Stimulated activated memory B cell treated with anti-CD40 and anti-IgM and Interleukin-4, amounts not matched to agents 10 μg/mL and 1 μg/mL and 100 μg/mL, for 72 hours (primary cell): ENCODE results near the gene BCLAF1.
"Not testable (repeated sequence)": the region's sequence is repeated elsewhere in the genome, so short reads cannot be mapped to it uniquely, and the experiment has no call there.

Source experiments
- ATAC-seq: fragments of 150-1000 bp; cut with Tn5 transposase; 2 replicates; pipeline ENCODE4 v1.10.0; 2021
- H3K27ac Mint-ChIP-seq: one replicate; pipeline ENCODE4 v1.8.0; 2022; ENCODE audit warnings: mild to moderate bottlenecking, mixed read lengths
- H3K27me3 Mint-ChIP-seq: one replicate; pipeline ENCODE4 v1.8.0; 2022; ENCODE audit warnings: mixed read lengths
- H3K36me3 Mint-ChIP-seq: one replicate; pipeline ENCODE4 v1.8.0; 2022; ENCODE audit warnings: mixed read lengths
- H3K4me1 Mint-ChIP-seq: one replicate; pipeline ENCODE4 v1.8.0; 2022; ENCODE audit warnings: mixed read lengths
- H3K4me3 Mint-ChIP-seq: one replicate; pipeline ENCODE4 v1.8.0; 2022; ENCODE audit warnings: mild to moderate bottlenecking, moderate library complexity, mixed read lengths
- H3K9me3 Mint-ChIP-seq: one replicate; pipeline ENCODE4 v1.8.0; 2022; ENCODE audit warnings: mixed read lengths

The BCLAF1 gene

DNA sequence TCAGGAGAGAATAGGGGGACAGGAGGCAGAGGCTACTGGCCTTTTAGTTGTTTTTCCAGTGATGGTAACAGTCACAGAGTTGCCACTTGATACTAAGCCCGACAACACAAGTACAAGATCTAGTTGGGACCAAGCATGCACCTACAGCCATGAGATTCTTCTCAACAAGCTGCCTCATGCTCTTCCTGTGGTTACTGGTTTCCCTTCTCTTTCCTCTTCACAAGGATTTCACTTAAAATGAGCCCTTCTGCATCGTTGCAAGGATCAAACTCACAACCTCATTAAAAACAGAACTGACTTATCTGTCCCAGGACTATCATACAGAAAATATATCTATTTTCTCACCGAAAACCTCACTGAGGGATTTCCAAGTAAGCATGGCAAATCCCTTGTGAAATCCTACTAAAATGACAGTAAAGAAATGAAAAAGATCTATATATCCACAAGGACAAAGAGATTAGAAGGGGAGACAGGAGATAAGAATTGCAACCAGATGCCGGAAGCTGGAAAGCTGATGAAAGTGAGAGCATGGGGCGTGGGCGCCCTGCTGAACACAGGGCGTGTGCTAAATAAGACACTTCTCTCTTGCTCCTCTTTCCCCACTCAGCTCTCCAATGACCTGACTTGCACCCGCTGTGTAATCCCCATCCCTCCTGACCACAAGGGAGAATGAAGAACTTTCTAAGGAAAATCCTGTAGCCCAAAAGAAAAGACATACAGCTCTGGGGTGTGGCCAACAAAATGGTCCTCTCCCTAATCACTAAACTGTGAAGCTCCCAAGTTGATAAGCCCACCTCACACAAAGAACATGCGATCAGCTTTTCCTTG is 53.0 kb downstream of the BCLAF1 start:
- no peaks in the 10 kb centered on the region for H3K9me3 Mint-ChIP-seq
- peaks cover 24% of the 10 kb centered on the region for H3K36me3 Mint-ChIP-seq
- no peaks in the 10 kb centered on the region for H3K27me3 Mint-ChIP-seq
- ATAC-seq: no peak
- H3K27ac Mint-ChIP-seq: no peak overlapping the region
- no peaks in the 10 kb centered on the region for H3K4me1 Mint-ChIP-seq
- no peak overlapping the region for H3K4me3 Mint-ChIP-seq

DNA sequence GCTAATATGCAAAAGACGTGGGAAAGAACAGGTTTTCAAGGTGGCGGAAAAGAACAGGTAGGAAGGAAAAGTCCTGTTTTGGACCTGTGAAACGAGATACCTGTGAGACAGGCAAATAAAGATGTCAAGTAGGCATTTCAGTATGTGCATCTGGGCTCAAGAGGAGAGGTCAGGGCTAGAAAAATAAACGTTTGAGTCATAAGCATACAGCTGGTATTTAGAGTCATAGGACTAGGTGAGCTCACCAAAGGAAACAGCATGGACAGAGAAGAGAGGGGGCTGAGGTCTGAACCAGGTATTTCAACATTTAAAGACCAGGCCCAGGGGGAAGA is 54.4 kb downstream of the BCLAF1 start:
- H3K4me1 Mint-ChIP-seq: no peaks in the 10 kb centered on the region
- H3K27ac Mint-ChIP-seq: no peak overlapping the region
- peaks cover 29% of the 10 kb centered on the region for H3K36me3 Mint-ChIP-seq
- H3K9me3 Mint-ChIP-seq: no peaks in the 10 kb centered on the region
- H3K4me3 Mint-ChIP-seq: no peak overlapping the region
- no peaks in the 10 kb centered on the region for H3K27me3 Mint-ChIP-seq
- no peak for ATAC-seq

DNA sequence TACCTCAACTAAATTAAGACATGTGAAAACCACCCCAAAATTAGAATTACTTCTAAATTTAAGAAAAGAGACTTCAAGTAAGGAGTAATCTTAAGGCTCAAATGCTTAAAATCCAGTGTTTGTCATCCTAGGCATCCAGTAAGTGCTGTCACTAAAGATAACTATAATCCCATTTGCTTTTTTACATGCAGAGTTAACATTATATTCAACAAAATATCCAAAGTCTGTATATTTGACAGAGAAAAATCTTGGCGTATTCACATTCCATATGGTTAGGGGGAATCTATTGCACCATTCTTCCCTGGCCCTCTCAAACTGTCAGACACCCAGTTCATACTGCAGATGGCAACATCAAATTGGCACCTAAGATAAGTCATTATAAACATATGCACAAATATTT is 56.9 kb downstream of the BCLAF1 start:
- Mint-ChIP-seq H3K27ac (no peak overlapping the region), H3K4me1 (peaks cover 16% of the 10 kb centered on the region), H3K4me3 (no peak overlapping the region), H3K9me3 (no peaks in the 10 kb centered on the region), H3K27me3 (no peaks in the 10 kb centered on the region), H3K36me3 (peaks cover 16% of the 10 kb centered on the region)
- no peak for ATAC-seq

DNA sequence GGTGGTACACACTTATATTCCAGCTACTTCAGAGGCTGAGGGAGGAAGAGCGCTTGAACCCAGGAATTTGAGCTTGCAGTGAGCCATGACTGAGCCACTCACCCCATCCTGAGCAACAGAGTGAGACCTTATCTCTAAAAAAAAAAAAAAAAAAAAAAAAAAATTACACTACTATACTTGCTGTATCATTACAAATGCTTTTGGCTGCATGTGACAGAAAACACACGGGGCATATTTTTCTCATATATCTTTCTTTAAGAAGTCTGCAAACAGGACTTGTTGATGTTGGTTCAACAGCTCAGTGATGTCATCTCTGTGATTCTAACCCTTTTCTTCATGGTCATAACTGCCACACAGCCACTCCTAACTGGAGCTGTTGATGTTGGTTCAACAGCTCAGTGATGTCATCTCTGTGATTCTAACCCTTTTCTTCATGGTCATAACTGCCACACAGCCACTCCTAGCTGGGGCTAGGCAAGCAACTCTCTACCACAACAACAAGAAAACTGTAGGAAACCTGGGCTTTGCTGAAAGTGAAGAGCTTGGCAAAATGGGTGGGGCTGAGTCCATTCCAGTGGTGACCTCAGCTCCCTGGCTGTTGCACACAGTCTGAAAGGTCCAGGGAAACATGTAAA is 59.3 kb downstream of the BCLAF1 start:
- Mint-ChIP-seq H3K27me3 (no peaks in the 10 kb centered on the region), H3K27ac (no peak overlapping the region), H3K4me3 (no peak overlapping the region), H3K9me3 (no peaks in the 10 kb centered on the region), H3K36me3 (peaks cover 9% of the 10 kb centered on the region), H3K4me1 (peaks cover 27% of the 10 kb centered on the region)
- no peak for ATAC-seq

DNA sequence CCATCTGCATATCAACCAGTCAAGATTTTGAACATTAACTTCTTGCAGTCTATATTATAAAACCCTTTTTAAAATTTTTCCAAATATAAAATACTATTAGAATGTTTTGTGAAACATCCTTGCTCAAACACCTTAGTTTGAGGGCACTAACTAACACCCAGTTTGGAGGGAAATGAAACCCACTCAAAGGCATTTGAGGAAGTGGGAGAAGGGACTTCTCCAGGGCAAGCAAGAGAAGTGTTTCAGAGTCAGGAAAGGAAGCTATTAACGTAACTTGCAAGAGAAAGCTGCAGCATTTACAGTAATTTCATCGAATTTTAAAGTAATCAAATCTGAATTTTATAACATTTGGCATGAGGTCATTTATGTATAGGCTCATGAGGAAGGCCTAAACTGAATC is 60.8 kb downstream of the BCLAF1 start:
- H3K4me1 Mint-ChIP-seq: peaks cover 27% of the 10 kb centered on the region
- H3K9me3 Mint-ChIP-seq: no peaks in the 10 kb centered on the region
- no peak overlapping the region for H3K27ac Mint-ChIP-seq
- H3K4me3 Mint-ChIP-seq: no peak overlapping the region
- H3K36me3 Mint-ChIP-seq: peaks cover 4% of the 10 kb centered on the region
- H3K27me3 Mint-ChIP-seq: no peaks in the 10 kb centered on the region
- no peak for ATAC-seq

DNA sequence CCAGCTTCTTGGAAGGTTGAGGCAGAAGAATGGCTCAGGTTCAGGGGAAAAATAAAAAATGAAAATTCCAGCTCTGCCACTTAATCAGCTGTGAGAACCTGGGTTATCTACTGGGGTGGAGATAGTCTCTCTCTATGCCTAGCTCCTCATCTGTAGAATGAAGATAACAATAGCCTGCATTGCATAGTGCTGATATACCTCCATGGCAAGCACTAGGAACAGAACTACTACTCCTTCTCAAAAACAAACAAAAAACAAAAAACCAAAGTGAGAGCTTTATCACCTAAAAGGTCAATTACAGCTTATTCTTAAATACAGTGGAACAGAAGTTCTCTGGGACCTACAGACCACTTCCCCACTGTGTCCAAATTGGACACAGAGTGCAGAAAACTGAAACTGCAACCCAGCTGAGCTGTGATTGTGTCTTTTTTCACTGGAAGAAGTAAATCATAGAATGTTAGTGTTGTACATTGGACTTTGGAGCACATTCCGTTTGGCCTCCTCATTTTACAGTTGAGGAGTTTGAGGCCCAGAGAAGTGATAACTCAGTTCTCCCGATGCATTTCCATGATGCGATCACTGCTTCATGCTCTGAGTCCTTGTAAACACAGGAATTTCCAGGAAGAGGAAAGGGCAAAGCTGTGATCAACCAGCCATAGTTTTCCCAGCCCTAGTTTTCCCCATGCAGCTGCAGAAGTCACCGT is 62.8 kb downstream of the BCLAF1 start:
- peaks cover 9% of the 10 kb centered on the region for H3K27me3 Mint-ChIP-seq

DNA sequence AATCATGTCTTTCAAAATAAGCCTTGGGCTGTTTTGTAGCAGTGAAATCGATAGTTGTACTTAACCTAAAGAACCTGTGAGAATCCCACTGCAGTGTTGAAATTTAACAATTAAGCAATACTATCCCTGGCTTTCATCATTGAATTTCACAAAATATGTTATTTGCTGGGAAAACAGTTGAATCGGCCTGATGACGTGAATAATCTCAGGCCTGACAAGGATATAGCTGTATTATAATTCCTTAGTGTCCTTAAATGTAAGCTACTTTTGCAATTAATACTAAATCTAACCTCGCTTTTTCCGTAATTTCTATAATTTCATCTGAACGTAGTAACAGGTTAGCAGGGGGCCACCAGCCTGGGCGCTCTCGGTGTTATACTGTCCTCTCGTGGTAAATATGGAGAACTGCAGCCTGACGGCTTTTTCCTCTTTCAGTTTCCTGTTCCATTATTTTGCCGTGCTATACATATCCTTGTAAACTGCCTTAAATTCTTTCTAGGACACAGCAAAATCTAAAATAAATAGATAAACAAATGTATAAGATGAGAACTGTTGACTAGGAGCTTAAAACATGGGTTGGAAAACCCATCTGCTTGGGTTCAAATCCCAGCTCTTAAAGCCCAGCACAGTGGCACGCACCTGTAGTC is 63.5 kb downstream of the BCLAF1 start:
- Mint-ChIP-seq H3K9me3 (no peaks in the 10 kb centered on the region), H3K4me3 (no peak overlapping the region), H3K27me3 (peaks cover 9% of the 10 kb centered on the region), H3K27ac (peak overlapping the region; percentile 37), H3K36me3 (peaks cover 4% of the 10 kb centered on the region), H3K4me1 (peaks cover 27% of the 10 kb centered on the region)
- ATAC-seq: peak; percentile 79

More for the DNA sequence above, 62.8 kb downstream of the BCLAF1 start:
- H3K4me1 Mint-ChIP-seq: peaks cover 27% of the 10 kb centered on the region
- no peak for ATAC-seq
- no peak overlapping the region for H3K4me3 Mint-ChIP-seq
- no peaks in the 10 kb centered on the region for H3K9me3 Mint-ChIP-seq
- H3K36me3 Mint-ChIP-seq: peaks cover 4% of the 10 kb centered on the region
- H3K27ac Mint-ChIP-seq: peak overlapping the region; percentile 37

DNA sequence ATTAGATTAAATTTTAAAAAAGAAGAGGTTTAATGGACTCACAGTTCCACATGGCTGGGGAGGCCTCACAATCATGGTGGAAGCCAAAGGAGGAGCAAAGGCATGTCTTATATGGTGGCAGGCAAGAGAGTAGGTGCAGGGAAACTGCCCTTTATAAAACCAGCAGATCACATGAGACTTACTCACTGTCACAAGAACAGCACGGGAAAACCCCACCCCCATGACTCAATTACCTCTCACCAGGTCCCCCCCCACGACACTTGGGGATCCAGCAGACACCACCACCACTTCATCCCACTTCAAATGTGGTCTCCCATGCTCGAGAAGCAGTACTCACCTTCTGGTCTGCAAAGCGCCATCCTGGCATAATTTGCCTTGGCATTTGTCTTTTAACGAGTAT is 64.2 kb downstream of the BCLAF1 start:
- H3K27me3 Mint-ChIP-seq: peaks cover 9% of the 10 kb centered on the region
- H3K9me3 Mint-ChIP-seq: no peaks in the 10 kb centered on the region
- ATAC-seq: no peak
- peaks cover 27% of the 10 kb centered on the region for H3K4me1 Mint-ChIP-seq
- no peak overlapping the region for H3K27ac Mint-ChIP-seq
- peaks cover 2% of the 10 kb centered on the region for H3K36me3 Mint-ChIP-seq
- no peak overlapping the region for H3K4me3 Mint-ChIP-seq

DNA sequence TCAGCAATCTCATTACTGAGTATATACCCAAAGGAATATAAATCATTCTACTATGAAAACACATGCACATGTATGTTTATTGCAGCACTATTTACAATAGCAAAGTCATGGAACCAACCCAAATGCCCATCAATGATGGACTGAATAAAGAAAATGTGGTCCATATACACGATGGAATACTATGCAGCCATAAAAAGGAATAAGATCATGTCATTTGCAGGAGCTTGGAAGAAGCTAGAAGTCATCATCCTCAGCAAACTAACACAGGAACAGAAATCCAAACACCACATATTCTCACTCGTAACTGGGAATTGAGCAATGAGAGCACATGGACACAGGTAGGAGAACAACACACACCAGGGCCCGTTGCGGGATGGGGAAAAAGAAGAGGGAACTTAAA is 64.7 kb downstream of the BCLAF1 start:
- H3K27ac Mint-ChIP-seq, H3K36me3 Mint-ChIP-seq, H3K4me3 Mint-ChIP-seq, H3K9me3 Mint-ChIP-seq, ATAC-seq, H3K27me3 Mint-ChIP-seq: not testable (repeated sequence)
- H3K4me1 Mint-ChIP-seq: peaks cover 27% of the 10 kb centered on the region

DNA sequence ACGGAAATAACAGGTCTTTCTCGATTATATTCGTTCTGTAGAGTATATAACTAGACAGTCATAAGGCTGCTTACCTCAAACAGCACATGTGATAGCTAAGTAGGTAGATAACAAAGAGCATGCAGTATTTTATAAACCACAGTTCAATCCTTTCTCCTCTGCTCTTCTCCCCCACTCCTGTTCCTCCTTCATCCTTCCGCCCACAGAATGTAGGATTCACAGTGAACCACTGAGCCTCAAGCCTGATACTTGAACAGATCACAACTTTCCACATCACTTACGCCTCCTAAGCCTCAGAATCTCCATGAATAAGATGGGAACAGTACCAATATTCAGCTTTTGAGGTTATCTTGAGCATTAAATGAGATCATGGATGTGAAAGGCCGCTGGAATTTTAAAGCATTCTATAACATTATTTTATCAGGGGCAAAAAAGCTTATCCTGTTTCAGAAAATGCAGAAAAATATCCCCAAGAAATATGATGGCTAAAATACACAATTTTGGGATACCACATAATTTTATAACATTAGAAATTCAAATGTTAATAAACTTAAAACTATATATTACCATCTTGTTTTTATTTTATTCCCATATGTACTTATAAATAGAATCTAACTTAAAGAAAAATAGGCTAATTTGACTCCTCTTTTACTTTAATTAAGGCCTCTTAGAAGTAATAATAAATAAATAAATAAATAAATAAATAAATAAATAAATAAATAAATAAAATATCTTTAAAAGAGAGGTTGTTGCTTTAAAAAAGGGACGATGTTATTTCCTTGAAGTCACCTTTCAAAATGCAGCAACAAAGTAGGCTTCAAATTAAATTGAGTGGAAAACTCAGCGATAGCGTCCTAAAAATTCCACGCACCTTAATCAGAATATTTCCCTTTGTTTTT is 72.9 kb downstream of the BCLAF1 start:
- H3K4me1 Mint-ChIP-seq: no peaks in the 10 kb centered on the region
- H3K27me3 Mint-ChIP-seq: no peaks in the 10 kb centered on the region
- no peak overlapping the region for H3K4me3 Mint-ChIP-seq
- no peak for ATAC-seq
- no peak overlapping the region for H3K27ac Mint-ChIP-seq
- H3K9me3 Mint-ChIP-seq: peaks cover 2% of the 10 kb centered on the region
- H3K36me3 Mint-ChIP-seq: no peaks in the 10 kb centered on the region

DNA sequence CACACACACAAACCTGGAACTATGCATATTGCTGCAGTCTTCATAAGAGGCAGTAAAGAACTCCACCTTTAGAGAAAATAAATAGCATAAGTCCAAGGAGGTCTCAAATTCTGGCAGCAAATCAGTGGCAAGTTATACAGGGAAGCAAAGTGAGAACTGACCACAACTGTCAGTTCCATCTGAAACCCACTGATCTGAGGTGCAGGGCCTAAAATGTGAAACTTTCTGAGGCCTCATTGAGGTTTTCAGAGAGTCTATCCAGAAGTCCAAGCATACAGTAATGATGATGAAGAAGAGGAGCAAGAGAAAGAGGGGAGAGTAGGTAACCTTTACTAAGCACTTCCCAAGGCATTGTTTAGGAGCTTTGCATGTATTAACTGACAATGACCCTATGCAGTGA is 75.8 kb downstream of the BCLAF1 start:
- no peaks in the 10 kb centered on the region for H3K27me3 Mint-ChIP-seq
- no peak overlapping the region for H3K27ac Mint-ChIP-seq
- ATAC-seq: no peak
- H3K36me3 Mint-ChIP-seq: no peaks in the 10 kb centered on the region
- H3K4me3 Mint-ChIP-seq: no peak overlapping the region
- H3K9me3 Mint-ChIP-seq: no peaks in the 10 kb centered on the region
- no peaks in the 10 kb centered on the region for H3K4me1 Mint-ChIP-seq

DNA sequence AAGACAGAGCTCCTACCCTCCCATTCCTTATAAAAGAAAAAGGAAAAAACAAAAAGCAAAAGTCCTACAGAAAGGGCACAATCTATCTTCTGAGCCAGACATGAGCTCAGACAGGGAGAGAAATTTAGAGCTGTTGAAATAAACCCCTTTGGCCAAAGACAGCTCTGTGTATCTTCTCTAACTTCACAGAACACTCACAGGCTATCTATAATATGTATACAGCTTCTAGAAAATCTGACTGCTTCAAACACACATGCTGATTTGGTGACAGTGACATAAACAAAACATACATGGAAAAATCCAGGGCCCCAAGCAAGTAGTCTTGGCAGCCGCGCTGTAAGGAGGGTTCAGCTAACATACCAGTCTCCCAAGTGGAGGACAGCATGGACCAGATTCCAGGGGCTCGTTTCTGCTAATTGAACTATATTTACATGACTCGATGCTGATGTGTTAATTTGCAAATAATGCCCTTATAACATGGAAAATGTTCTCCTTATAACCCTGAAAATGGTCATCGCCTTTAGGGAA is 76.6 kb downstream of the BCLAF1 start:
- Mint-ChIP-seq H3K27ac (no peak overlapping the region), H3K4me3 (no peak overlapping the region), H3K27me3 (no peaks in the 10 kb centered on the region), H3K36me3 (no peaks in the 10 kb centered on the region), H3K9me3 (no peaks in the 10 kb centered on the region), H3K4me1 (no peaks in the 10 kb centered on the region)
- no peak for ATAC-seq

DNA sequence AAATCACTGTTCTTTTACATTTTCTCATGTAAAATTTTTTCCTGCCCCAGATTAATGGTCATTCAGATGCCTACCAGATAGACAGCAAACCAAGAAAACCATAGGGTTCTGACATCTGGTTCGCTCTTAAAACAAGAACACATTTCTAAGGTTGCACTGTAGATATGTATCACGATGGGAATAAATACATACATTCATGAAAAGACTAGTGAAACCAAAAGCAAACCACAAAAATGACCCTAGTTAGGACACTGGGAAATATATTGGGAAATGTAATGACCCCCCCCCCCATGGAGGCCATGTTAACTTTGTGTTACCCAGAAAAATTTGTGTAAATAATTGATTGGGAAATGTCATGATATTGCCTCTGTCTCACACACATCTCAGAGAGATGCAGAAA is 77.0 kb downstream of the BCLAF1 start:
- H3K4me3 Mint-ChIP-seq: no peak overlapping the region
- no peaks in the 10 kb centered on the region for H3K27me3 Mint-ChIP-seq
- H3K36me3 Mint-ChIP-seq: no peaks in the 10 kb centered on the region
- no peak overlapping the region for H3K27ac Mint-ChIP-seq
- H3K4me1 Mint-ChIP-seq: no peaks in the 10 kb centered on the region
- no peaks in the 10 kb centered on the region for H3K9me3 Mint-ChIP-seq
- no peak for ATAC-seq

DNA sequence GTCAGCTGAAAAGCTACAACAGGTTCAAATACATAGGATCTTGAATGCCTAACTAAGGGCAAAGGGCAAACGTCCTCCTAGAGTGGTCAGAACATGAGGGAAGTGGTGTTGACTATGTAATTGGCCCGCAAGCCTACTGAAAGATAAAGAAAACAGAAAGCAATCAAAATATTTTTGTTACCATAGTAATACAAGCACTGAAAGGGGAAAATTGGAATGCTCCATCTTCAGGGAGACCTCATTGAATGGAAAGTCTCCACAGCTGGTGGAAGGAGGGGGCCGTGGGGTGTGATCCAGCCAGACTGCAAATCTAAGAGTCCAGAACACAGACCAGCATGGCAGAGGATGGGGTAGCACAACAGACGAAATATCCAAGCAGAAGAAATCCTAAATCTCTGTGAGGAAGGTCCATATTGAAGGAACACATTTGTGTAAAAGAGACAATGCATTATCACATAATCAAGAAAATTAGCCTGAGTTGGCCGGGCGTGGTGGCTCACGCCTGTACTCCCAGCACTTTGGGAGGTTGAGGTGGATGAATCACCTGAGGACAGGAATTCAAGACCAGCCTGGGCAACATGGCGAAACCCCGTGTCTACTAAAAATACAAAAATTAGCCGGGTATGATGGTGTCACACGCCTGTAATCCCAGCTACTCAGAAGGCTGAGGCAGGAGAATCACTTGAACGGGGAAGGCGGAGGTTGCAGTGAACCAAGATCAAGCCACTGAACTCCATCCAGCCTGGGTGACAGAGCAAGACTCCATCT is 79.1 kb downstream of the BCLAF1 start:
- H3K36me3 Mint-ChIP-seq: no peaks in the 10 kb centered on the region
- H3K4me1 Mint-ChIP-seq: no peaks in the 10 kb centered on the region
- no peak for ATAC-seq

More for the DNA sequence above, 79.1 kb downstream of the BCLAF1 start:
- Mint-ChIP-seq H3K9me3 (no peaks in the 10 kb centered on the region), H3K27me3 (no peaks in the 10 kb centered on the region), H3K4me3 (no peak overlapping the region), H3K27ac (no peak overlapping the region)
